ENCODE data around the gene ANO2. TPM values are rescaled to one million over a fixed set of nuclear protein-coding genes. Genes with fewer than 3 reads are reported as not detected.

Gene ANO2
- total and polyA plus RNA-seq, 7 donors = 1.3 to 9.3 (median 4.2) TPM

- Histone ChIP-seq H3K4me3 (no peak overlapping the region), H3K27ac (no peak overlapping the region), H3K27me3 (ENCODE audit: insufficient read depth in 3 of 3, low read length in 2 of 3) (no peaks in the 10 kb centered on the region), H3K9me3 (no peaks in the 10 kb centered on the region), H3K4me1 (no peaks in the 10 kb centered on the region), H3K36me3 (ENCODE audit: insufficient read depth in 1 of 2, low read depth in 1 of 2) (no peaks in the 10 kb centered on the region)
- intact Hi-C loops (cut with DNase I) = no loop called here
- 62 to 72% (median 71%) methylated on average over 3 of the region's 3 CpGs for WGBS, 3 donors
- TF ChIP-seq CTCF (IDR thresholded peaks at IDR 0.05) = no peak
- ATAC-seq = no peak
- no peak for DNase-seq
Measured at GRCh38 chr12:5777451-5777850, 167.6 kb downstream of the ANO2 start.

- no peak for TF ChIP-seq CTCF (IDR thresholded peaks at IDR 0.05)
- Histone ChIP-seq H3K27me3 (ENCODE audit: insufficient read depth in 3 of 3, low read length in 2 of 3) (no peaks in the 10 kb centered on the region), H3K36me3 (ENCODE audit: insufficient read depth in 1 of 2, low read depth in 1 of 2) (no peaks in the 10 kb centered on the region), H3K4me3 (no peak overlapping the region), H3K4me1 (no peaks in the 10 kb centered on the region), H3K9me3 (no peaks in the 10 kb centered on the region), H3K27ac (no peak overlapping the region)
- ATAC-seq = no peak
- no peak for DNase-seq
- 92 to 93% (median 93%) methylated on average over 4 of the region's 4 CpGs for WGBS, 3 donors
- intact Hi-C loops (cut with DNase I) = no loop called here
Measured at GRCh38 chr12:5776091-5776490, 169.0 kb downstream of the ANO2 start.

DNA sequence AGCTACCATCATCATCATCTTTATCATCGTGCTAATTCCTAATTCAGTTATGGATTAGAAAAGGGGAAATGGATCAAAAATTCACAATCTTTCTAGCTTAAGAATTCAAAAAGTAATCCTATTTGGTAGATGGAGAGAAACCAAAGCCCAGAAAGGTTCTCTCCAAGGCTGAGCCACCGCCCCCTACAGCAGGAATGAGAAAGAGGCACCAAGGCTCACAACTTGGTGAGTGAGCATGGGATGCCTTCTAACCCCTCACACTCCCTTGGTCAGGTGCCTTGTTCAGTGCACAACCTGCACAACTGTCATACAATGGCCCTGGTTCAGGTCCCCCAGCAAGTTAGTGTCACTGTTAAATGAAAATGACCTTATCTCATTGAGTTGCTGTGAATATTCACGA, 171.5 kb downstream of the ANO2 start:
- ATAC-seq (no peak), DNase-seq (no peak)
- Histone ChIP-seq H3K4me3 (no peak overlapping the region), H3K36me3 (ENCODE audit: insufficient read depth in 1 of 2, low read depth in 1 of 2) (no peaks in the 10 kb centered on the region), H3K27ac (no peak overlapping the region), H3K27me3 (ENCODE audit: insufficient read depth in 3 of 3, low read length in 2 of 3) (no peaks in the 10 kb centered on the region), H3K9me3 (no peaks in the 10 kb centered on the region), H3K4me1 (no peaks in the 10 kb centered on the region)
- no peak for TF ChIP-seq CTCF (IDR thresholded peaks at IDR 0.05)
- intact Hi-C loops (cut with DNase I) = no loop called here
- WGBS, 3 donors = 83 to 87% (median 87%) methylated on average over 3 of the region's 3 CpGs

GRCh38 chr12:5771756-5772155, 173.3 kb downstream of the ANO2 start:
- Histone ChIP-seq H3K4me1 (no peaks in the 10 kb centered on the region), H3K27me3 (ENCODE audit: insufficient read depth in 3 of 3, low read length in 2 of 3) (peaks cover 0 to 1% (median 0%) of the 10 kb centered on the region in 3 donors), H3K27ac (no peak overlapping the region), H3K4me3 (no peak overlapping the region), H3K36me3 (ENCODE audit: insufficient read depth in 1 of 2, low read depth in 1 of 2) (no peaks in the 10 kb centered on the region), H3K9me3 (no peaks in the 10 kb centered on the region)
- WGBS, 3 donors = 62 to 65% (median 64%) methylated on average over 1 of the region's 1 CpG
- DNase-seq (no peak), ATAC-seq (no peak)
- TF ChIP-seq CTCF (IDR thresholded peaks at IDR 0.05) = no peak
- intact Hi-C loops (cut with DNase I) = no loop called here

DNA sequence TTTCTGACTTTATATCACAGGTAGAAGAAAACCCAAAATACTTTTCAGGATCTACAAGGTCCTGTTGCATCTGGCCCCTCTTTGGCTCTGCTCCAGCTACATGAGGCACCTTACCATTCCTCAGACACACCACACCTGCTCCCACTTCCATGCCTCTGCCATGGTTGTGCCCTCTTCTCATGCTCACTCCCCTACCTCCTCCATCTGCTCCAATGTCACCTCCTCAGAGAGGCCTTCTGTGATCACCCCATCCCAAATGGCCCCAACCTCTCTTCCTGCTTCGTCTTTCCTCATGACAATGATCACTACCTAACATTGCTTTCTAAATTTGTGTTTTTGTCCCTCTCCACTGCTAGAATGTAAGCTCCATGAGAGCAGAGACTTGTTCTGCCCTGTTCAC, 174.3 kb downstream of the ANO2 start:
- intact Hi-C loops (cut with DNase I) = no loop called here
- WGBS, 3 donors = 94 to 100% (median 100%) methylated on average over 1 of the region's 1 CpG
- DNase-seq = no peak
- ATAC-seq = no peak
- Histone ChIP-seq H3K27me3 (ENCODE audit: insufficient read depth in 3 of 3, low read length in 2 of 3) (peaks cover 0 to 1% (median 0%) of the 10 kb centered on the region in 3 donors), H3K4me1 (no peaks in the 10 kb centered on the region), H3K36me3 (ENCODE audit: insufficient read depth in 1 of 2, low read depth in 1 of 2) (no peaks in the 10 kb centered on the region), H3K4me3 (no peak overlapping the region), H3K27ac (no peak overlapping the region), H3K9me3 (no peaks in the 10 kb centered on the region)
- TF ChIP-seq CTCF (IDR thresholded peaks at IDR 0.05) = no peak
